H1 (cell line): ENCODE data around the gene PREX1. TPM values are rescaled to one million over a fixed set of nuclear protein-coding genes. Genes with fewer than 3 reads are reported as not detected.

Experiments used
- EP300 ChIP-seq, 2 experiments: IDR thresholded peaks; 1 replicate in 1 of 2; 2 replicates in 1 of 2; pipeline ENCODE4 v1.6.1; 2011 to 2012; ENCODE audit warnings: low read depth in 2 of 2, low read length in 2 of 2, mild to moderate bottlenecking in 2 of 2, borderline replicate concordance in 1 of 2, inconsistent platforms in 1 of 2, moderate library complexity in 1 of 2
- GTF2F1 ChIP-seq: IDR thresholded peaks from 2 replicates; pipeline ENCODE4 v1.6.1; 2012; ENCODE audit warnings: low read depth, low read length, improper control_type of control experiment, borderline replicate concordance
- TAF7 ChIP-seq: optimal IDR thresholded peaks from 2 replicates; pipeline ENCODE3; 2011; ENCODE audit warnings: low read depth, mild to moderate bottlenecking, inconsistent platforms, low read length, moderate library complexity, borderline replicate concordance
- polyA plus RNA-seq, 7 experiments: library from polyadenylated mRNA; depleted of rRNA in 3 of 7; stranded (reverse) in 5 of 7; unstranded in 2 of 7; fragments of >200 nt in 5 of 7; fragments of 200-250 nt in 2 of 7; gene quantifications; 1 replicate in 5 of 7; 2 replicates in 1 of 7; 4 replicates in 1 of 7; pipeline versions ENCODE4 v1.2.1 to v1.2.3, GENCODE V29; 2011 to 2013; ENCODE audit warnings: missing spikeins in 2 of 7, mixed read lengths in 2 of 7
- total RNA-seq: library from RNA; stranded (reverse); fragmentation: NEBNext Ultra II Directional; extraction: Animal tissue kit (Norgen Biotek cat#: 25700); gene quantifications from 2 replicates; pipeline ENCODE4 v1.2.1, GENCODE V29; 2021
- TF ChIP-seq, protein P1 (sequence below): IDR thresholded peaks from 2 replicates; pipeline ENCODE4 v1.6.1; 2012; ENCODE audit warnings: inconsistent platforms

PREX1 gene
- total and polyA plus RNA-seq, 2 of the 8 experiments (the other 6 are each of a cell fraction or from before 2014, with no cell fraction given) = 10.7 to 12.8 TPM

DNA sequence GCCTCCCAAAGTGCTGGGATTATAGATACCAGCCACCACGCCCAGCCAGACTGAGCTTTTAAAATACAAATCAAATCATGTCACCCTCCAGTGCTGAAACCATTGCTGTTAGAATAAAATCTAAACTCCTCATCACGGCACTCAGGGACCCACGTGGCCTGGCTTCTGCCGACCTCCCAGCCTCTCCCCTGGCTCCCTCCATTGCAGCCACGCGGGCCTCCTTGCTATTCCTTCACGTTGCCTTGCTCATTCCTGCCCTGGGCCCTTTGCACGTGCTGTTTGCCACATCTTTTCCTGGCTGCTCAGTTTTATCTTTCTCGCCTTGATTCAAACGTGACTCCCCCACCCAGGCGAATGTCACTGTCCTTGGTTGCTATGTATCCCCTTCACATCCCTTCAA, 244.6 kb downstream of the PREX1 start (continued):
- TF ChIP-seq, protein P1, sequence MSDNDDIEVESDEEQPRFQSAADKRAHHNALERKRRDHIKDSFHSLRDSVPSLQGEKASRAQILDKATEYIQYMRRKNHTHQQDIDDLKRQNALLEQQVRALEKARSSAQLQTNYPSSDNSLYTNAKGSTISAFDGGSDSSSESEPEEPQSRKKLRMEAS = no peak
- TF ChIP-seq EP300 (IDR thresholded peaks at IDR 0.05; ENCODE audit: borderline replicate concordance in 1 of 2, low read depth in 2 of 2, low read length in 2 of 2) = no peak
- TF ChIP-seq TAF7 = no peak
- no peak for TF ChIP-seq GTF2F1
